ENCODE results near the gene CARNS1. TPM values are rescaled to one million over a fixed set of nuclear protein-coding genes. Genes with fewer than 3 reads are reported as not detected.

Gene CARNS1
- total and polyA plus RNA-seq, 12 donors = 0.10 to 0.80 (median 0.35) TPM; not detected in 1

GRCh38 chr11:67407688-67408163 lies 7.8 kb upstream of the CARNS1 start:
- intact Hi-C loops (cut with DNase I) = loop anchor here in 1 of 2 donors (5.0 kb wide), 1 partner anchor 100 kb away; the partner anchor contains the start of genes CDK2AP2 and PITPNM1
- no peaks in the 10 kb centered on the region for H3K9me3 ChIP-seq (replicated peaks in 1 of 3)
- WGBS, 4 donors = 60 to 74% (median 65%) methylated on average over 4 to 12 of the region's 12 CpGs
- peaks cover 0 to 3% of the 10 kb centered on the region in 2 donors for H3K4me1 ChIP-seq (replicated peaks in 1 of 2)
- no peak for DNase-seq
- H3K36me3 ChIP-seq (replicated peaks in 1 of 2) = no peaks in the 10 kb centered on the region
- peaks cover 29% of the 10 kb centered on the region for H3K27me3 ChIP-seq
- H3K4me3 ChIP-seq = no peak overlapping the region
- TF ChIP-seq, protein P1, sequence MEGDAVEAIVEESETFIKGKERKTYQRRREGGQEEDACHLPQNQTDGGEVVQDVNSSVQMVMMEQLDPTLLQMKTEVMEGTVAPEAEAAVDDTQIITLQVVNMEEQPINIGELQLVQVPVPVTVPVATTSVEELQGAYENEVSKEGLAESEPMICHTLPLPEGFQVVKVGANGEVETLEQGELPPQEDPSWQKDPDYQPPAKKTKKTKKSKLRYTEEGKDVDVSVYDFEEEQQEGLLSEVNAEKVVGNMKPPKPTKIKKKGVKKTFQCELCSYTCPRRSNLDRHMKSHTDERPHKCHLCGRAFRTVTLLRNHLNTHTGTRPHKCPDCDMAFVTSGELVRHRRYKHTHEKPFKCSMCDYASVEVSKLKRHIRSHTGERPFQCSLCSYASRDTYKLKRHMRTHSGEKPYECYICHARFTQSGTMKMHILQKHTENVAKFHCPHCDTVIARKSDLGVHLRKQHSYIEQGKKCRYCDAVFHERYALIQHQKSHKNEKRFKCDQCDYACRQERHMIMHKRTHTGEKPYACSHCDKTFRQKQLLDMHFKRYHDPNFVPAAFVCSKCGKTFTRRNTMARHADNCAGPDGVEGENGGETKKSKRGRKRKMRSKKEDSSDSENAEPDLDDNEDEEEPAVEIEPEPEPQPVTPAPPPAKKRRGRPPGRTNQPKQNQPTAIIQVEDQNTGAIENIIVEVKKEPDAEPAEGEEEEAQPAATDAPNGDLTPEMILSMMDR (IDR thresholded peaks at IDR 0.05) = no peak
- TF ChIP-seq POLR2A (IDR thresholded peaks at IDR 0.05) = no peak
- no peak overlapping the region for H3K27ac ChIP-seq

- no peak overlapping the region for H3K4me3 ChIP-seq
- DNase-seq = no peak
- no peaks in the 10 kb centered on the region for H3K9me3 ChIP-seq (replicated peaks in 1 of 3)
- TF ChIP-seq POLR2A (IDR thresholded peaks at IDR 0.05) = no peak
- H3K27me3 ChIP-seq = peaks cover 36% of the 10 kb centered on the region
- intact Hi-C loops (cut with DNase I) = loop anchor here in 1 of 2 donors (5.0 kb wide), 1 partner anchor 99 kb away; the partner anchor contains the start of genes CDK2AP2 and PITPNM1
- no peaks in the 10 kb centered on the region for H3K36me3 ChIP-seq (replicated peaks in 1 of 2)
- H3K4me1 ChIP-seq (replicated peaks in 1 of 2) = peaks cover 0 to 4% of the 10 kb centered on the region in 2 donors
- WGBS, 4 donors = 59 to 74% (median 71%) methylated on average over 8 to 18 of the region's 18 CpGs
- H3K27ac ChIP-seq = no peak overlapping the region
These were observed 6.9 kb upstream of the CARNS1 start for GRCh38 chr11:67408437-67409200.

- no peak overlapping the region for H3K4me3 ChIP-seq
- no peaks in the 10 kb centered on the region for H3K9me3 ChIP-seq (replicated peaks in 1 of 3)
- TF ChIP-seq POLR2A (IDR thresholded peaks at IDR 0.05) = no peak
- TF ChIP-seq, protein P1 (IDR thresholded peaks at IDR 0.05) = no peak
- H3K4me1 ChIP-seq (replicated peaks in 1 of 2) = peaks cover 0 to 4% of the 10 kb centered on the region in 2 donors
- H3K36me3 ChIP-seq (replicated peaks in 1 of 2) = no peaks in the 10 kb centered on the region
- no peak for DNase-seq
- WGBS, 4 donors = 28 to 92% (median 46%) methylated on average over 5 to 24 of the region's 24 CpGs
- intact Hi-C loops (cut with DNase I) = loop anchor here in 1 of 2 donors (5.0 kb wide), 1 partner anchor 98 kb away; the partner anchor contains the start of genes CDK2AP2 and PITPNM1
- peaks cover 36% of the 10 kb centered on the region for H3K27me3 ChIP-seq
- no peak overlapping the region for H3K27ac ChIP-seq
These were observed 6.2 kb upstream of the CARNS1 start for GRCh38 chr11:67409261-67409666.

DNA sequence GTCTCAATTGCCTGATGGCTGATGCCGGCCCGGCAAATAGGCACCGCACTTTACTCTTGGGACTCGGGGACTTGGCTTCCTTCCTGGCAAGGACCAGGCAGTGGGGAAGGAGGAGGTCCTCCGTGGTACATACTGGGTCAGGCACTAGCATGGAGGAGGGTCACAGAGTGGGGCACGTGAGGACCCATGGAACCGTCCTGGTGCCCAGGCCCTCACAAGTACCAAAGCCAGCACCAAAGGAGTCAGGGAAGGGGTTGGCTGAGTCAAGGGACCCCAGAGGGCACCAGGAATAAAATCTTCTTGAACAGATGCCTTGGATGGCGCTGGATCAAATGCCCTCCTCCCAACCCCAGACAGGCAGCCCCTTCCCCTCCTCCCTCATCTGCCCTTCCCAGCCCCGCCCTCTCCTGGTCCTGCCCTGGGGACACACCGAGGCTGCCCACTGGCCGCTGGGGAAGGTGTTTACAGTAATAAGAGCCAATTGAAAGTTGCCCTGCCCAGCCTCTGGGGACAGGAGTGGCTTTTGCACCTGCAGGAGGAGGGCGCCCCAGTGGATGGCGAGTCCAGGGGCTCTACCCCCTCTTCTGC lies 5.6 kb upstream of the CARNS1 start:
- H3K27me3 ChIP-seq = peaks cover 37% of the 10 kb centered on the region
- TF ChIP-seq POLR2A (IDR thresholded peaks at IDR 0.05) = no peak
- TF ChIP-seq, protein P1 (IDR thresholded peaks at IDR 0.05) = no peak
- peaks cover 0 to 4% of the 10 kb centered on the region in 2 donors for H3K4me1 ChIP-seq (replicated peaks in 1 of 2)
- DNase-seq = no peak
- H3K4me3 ChIP-seq = no peak overlapping the region
- no peak overlapping the region for H3K27ac ChIP-seq
- intact Hi-C loops (cut with DNase I) = loop anchor here in 1 of 2 donors (5.0 kb wide), 1 partner anchor 97 kb away; the partner anchor contains the start of genes CDK2AP2 and PITPNM1
- H3K9me3 ChIP-seq (replicated peaks in 1 of 3) = no peaks in the 10 kb centered on the region
- WGBS, 4 donors = 30 to 55% (median 41%) methylated on average over 3 to 13 of the region's 13 CpGs
- H3K36me3 ChIP-seq (replicated peaks in 1 of 2) = no peaks in the 10 kb centered on the region
